ENCODE data around the gene LSG1. TPM values are rescaled to one million over a fixed set of nuclear protein-coding genes. Genes with fewer than 3 reads are reported as not detected.

The LSG1 gene
- total and polyA plus RNA-seq, 8 donors = 11.3 to 47.1 (median 13.8) TPM

DNA sequence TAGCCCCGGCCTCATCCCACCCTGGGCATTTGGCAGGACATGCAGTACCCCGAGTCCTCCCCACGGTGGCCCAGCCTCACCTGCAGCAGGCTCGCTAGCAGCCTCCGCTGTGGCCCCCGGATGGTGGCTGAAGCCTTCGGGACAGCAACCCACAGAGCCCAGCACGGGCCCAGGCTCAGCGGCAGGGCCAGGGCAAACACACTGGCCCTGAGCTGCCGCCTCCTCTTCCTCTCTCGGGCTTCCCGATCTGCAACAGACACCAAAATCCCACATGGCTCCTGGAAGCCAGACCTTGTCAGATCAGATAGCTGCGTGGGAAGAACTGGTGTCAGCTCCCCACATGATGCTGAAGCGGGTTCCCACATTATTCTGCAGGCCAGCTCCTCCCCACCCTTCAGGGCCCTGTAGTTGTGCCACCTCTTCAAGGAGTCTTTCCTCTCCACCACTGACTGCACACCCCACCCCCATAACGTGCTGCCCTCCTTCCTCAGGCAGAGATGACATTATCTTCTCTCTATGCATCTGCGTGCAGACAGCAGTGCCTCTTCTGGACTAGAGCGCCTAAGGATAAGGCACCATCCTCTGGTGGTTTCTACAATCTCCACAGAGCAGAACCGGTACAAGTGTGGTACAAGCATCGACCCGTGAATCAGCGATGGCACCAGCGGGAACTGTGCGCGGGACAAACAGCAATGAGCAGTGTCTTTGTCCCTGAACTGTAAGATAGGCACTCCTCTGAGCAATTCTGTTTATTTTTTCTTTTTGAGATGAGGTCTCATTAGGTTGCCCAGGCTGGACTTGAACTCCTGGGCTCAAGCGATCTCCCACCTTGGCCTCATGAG is 48.3 kb downstream of the LSG1 start:
- ATAC-seq (no peak), FAIRE-seq (no peak), DNase-seq (no peak)
- Histone ChIP-seq H3K4me1 (no peaks in the 10 kb centered on the region), H3K27me3 (no peaks in the 10 kb centered on the region), H3K4me3 (no peak overlapping the region), H3K36me3 (no peaks in the 10 kb centered on the region), H3K27ac (no peak overlapping the region), H3K9me3 (no peaks in the 10 kb centered on the region)
- WGBS, 2 donors = 84 to 91% methylated on average over 25 of the region's 25 CpGs
- TF ChIP-seq, protein P1, sequence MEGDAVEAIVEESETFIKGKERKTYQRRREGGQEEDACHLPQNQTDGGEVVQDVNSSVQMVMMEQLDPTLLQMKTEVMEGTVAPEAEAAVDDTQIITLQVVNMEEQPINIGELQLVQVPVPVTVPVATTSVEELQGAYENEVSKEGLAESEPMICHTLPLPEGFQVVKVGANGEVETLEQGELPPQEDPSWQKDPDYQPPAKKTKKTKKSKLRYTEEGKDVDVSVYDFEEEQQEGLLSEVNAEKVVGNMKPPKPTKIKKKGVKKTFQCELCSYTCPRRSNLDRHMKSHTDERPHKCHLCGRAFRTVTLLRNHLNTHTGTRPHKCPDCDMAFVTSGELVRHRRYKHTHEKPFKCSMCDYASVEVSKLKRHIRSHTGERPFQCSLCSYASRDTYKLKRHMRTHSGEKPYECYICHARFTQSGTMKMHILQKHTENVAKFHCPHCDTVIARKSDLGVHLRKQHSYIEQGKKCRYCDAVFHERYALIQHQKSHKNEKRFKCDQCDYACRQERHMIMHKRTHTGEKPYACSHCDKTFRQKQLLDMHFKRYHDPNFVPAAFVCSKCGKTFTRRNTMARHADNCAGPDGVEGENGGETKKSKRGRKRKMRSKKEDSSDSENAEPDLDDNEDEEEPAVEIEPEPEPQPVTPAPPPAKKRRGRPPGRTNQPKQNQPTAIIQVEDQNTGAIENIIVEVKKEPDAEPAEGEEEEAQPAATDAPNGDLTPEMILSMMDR (IDR thresholded peaks at IDR 0.05) = no peak
- intact Hi-C loops (cut with DNase I) = no loop called here

GRCh38 chr3:194622621-194623340 is 49.2 kb downstream of the LSG1 start:
- Histone ChIP-seq H3K4me1 (no peaks in the 10 kb centered on the region), H3K4me3 (no peak overlapping the region), H3K27me3 (no peaks in the 10 kb centered on the region), H3K27ac (no peak overlapping the region), H3K9me3 (no peaks in the 10 kb centered on the region), H3K36me3 (no peaks in the 10 kb centered on the region)
- ATAC-seq (no peak), DNase-seq (peak in 2 of 6 donors; percentile 15 to 34), FAIRE-seq (no peak)
- TF ChIP-seq, protein P1 (IDR thresholded peaks at IDR 0.05) = no peak
- WGBS, 2 donors = 87 to 93% methylated on average over 26 of the region's 26 CpGs
- intact Hi-C loops (cut with DNase I) = no loop called here

DNA sequence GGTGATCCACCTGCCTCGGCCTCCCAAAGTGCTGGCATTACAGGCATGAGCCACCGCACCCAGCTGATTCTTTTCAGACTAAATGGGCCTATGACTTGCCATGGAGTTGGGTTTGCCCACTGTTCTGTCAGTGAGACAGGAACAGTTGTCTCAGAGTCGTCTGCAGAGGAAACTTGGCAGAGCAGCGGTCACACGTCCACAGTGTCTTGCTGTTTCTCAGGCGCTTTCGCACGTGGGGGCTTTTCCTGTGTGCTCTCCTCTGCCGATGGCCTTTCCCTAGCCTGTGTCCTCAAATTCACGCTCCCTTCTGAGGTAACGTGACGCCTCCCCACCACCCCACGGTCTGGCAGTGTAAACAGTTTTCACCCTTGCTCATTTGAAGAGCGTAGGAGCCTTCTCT is 50.0 kb downstream of the LSG1 start:
- no peaks in the 10 kb centered on the region for H3K27me3 ChIP-seq
- DNase-seq = peak in 1 of 6 donors; percentile 26
- H3K4me3 ChIP-seq = no peak overlapping the region
- intact Hi-C loops (cut with DNase I) = no loop called here
- ATAC-seq = no peak
- no peaks in the 10 kb centered on the region for H3K4me1 ChIP-seq
- 86 to 93% methylated on average over 14 of the region's 14 CpGs for WGBS, 2 donors
- no peak for FAIRE-seq
- H3K9me3 ChIP-seq = no peaks in the 10 kb centered on the region
- no peak overlapping the region for H3K27ac ChIP-seq
- TF ChIP-seq, protein P1 (IDR thresholded peaks at IDR 0.05) = no peak
- no peaks in the 10 kb centered on the region for H3K36me3 ChIP-seq

GRCh38 chr3:194620196-194620595 is 51.8 kb downstream of the LSG1 start:
- Histone ChIP-seq H3K4me1 (no peaks in the 10 kb centered on the region), H3K27ac (no peak overlapping the region), H3K36me3 (no peaks in the 10 kb centered on the region), H3K9me3 (no peaks in the 10 kb centered on the region), H3K27me3 (no peaks in the 10 kb centered on the region), H3K4me3 (no peak overlapping the region)
- intact Hi-C loops (cut with DNase I) = no loop called here
- TF ChIP-seq, protein P1 (IDR thresholded peaks at IDR 0.05) = no peak
- DNase-seq = no peak
- ATAC-seq = no peak
- WGBS, 2 donors = 88 to 95% methylated on average over 7 of the region's 7 CpGs
- no peak for FAIRE-seq

Measured in pancreas (tissue), 10 donors.